Transverse colon (tissue), 4 donors: ENCODE results near the gene RGPD8. TPM values are rescaled to one million over a fixed set of nuclear protein-coding genes. Genes with fewer than 3 reads are reported as not detected.

Source experiments
- DNase-seq: peaks from one replicate; pipeline ENCODE4 v3.0.0-alpha.2; 2019
- H3K27ac ChIP-seq, 4 donors: fragments of 200-600 bp; sonication (generic); 2 replicates each; pipeline ENCODE4 v1.5.1; 2016 to 2018; ENCODE audit warnings: inconsistent platforms in 4 of 4
- H3K27me3 ChIP-seq: fragments of 200-600 bp; sonication (generic); 2 replicates; pipeline ENCODE4 v1.5.1; 2017; ENCODE audit warnings: inconsistent platforms
- H3K36me3 ChIP-seq, 4 donors: fragments of 200-600 bp; sonication (generic); 2 replicates each; pipeline ENCODE4 v1.5.1; 2017 to 2019; ENCODE audit warnings: inconsistent platforms in 4 of 4
- H3K4me1 ChIP-seq, 4 donors: fragments of 200-600 bp; sonication (generic); 2 replicates each; pipeline ENCODE4 v1.5.1; 2017 to 2020; ENCODE audit warnings: inconsistent platforms in 4 of 4
- H3K4me3 ChIP-seq, 4 donors: fragments of 200-600 bp; sonication (generic); 1 replicate in 1 of 4; 2 replicates in 3 of 4; pipeline versions ENCODE4 v1.5.1 to v1.6.1; 2017 to 2019; ENCODE audit warnings: inconsistent platforms in 4 of 4
- H3K9me3 ChIP-seq, 2 donors: fragments of 200-600 bp; sonication (generic); 2 replicates each; pipeline ENCODE4 v1.5.1; 2017 to 2019; ENCODE audit warnings: inconsistent platforms in 2 of 2
- EP300 ChIP-seq: sonication (generic); formaldehyde crosslinking; IDR thresholded peaks from one replicate; pipeline ENCODE4 v1.6.1; 2017; ENCODE audit warnings: antibody characterized with exemption, low read depth
- POLR2A ChIP-seq: fragments of 450-650 bp; IDR thresholded peaks from one replicate; pipeline ENCODE4 v1.6.1; 2016; ENCODE audit warnings: antibody characterized with exemption, mild to moderate bottlenecking, moderate library complexity
- POLR2AphosphoS5 ChIP-seq, 3 donors: sonication (generic); formaldehyde crosslinking; IDR thresholded peaks; one replicate each; pipeline ENCODE4 v1.6.1; 2016; ENCODE audit warnings: antibody characterized with exemption in 3 of 3
- WGBS, 2 donors: methylation state at CpG; one replicate each; pipeline ENCODE4 v1.1.5; 2018; ENCODE audit warnings: low coverage in 1 of 2; 5-methylcytosine and 5-hydroxymethylcytosine counted together
- in situ Hi-C, 4 donors: fragments of 200-750 bp; cut with MboI; loops; one replicate each; pipeline versions ENCODE4 v1.15.0 to v1.15.1; 2017; ENCODE audit warnings: low sequenced_read_pairs in 3 of 4, low pct_ligation_motif_present in 1 of 4, low pct_unique_long_range_greater_than_20kb in 1 of 4
- intact Hi-C: fragments of 100-400 bp; cut with DNase I; formaldehyde crosslinking; loops from one replicate; pipeline ENCODE4 v1.15.1; 2023; ENCODE audit warnings: low total_unique reads
- total RNA-seq, 4 donors: library from RNA; depleted of rRNA; stranded (reverse); fragments of >200 nt; gene quantifications; one replicate each; pipeline ENCODE4 v1.1.0, GENCODE V29; 2016
- TF ChIP-seq, protein P1 (sequence below), 5 experiments: fragments of 200-600 bp in 3 of 5; fragments of 450-650 bp in 2 of 5; sonication (generic) in 3 of 5; IDR thresholded peaks; 1 replicate in 2 of 5; 2 replicates in 3 of 5; pipeline ENCODE4 v1.5.1; 2016 to 2017; ENCODE audit warnings: antibody characterized with exemption in 5 of 5, inconsistent platforms in 3 of 5, mild to moderate bottlenecking in 2 of 5, moderate library complexity in 1 of 5

The RGPD8 gene
- total RNA-seq, 4 donors from 2014 or later = 8.0 to 32.4 (median 14.6) TPM

DNA sequence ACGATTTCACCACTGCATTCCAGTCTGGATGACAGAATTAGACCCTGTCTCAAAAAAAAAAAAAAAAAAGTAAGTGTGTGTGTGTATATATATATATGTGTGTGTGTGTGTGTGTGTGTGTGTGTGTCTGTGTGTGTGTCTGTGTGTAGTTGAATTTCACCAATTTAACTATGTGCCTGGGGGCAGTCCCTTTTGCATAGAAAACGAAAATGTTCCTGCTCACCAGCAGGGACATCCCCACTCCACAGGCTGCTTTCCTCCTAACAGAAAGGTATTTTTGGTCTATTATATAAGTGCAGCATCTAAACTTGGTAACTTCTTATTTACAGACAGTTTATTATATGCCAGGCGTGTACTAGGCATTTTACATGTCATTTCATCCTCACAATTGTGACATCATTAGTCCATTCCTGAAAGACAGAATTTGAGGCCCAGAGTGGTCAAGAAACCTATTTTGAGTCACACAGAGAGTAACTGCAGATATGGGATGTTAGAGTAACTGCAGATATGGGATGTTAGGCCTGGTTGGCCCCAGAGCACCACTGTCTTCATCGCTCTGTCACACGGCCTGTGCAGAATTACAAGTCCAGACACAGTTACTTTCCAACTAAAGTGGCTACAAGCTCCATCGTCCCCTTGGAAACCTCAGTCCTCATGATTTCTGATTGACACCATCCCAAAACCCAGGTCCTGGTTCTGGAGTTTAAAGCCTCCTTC, 39.3 kb upstream of the RGPD8 start:
- Histone ChIP-seq H3K9me3 (no peaks in the 10 kb centered on the region), H3K27me3 (peaks cover 5% of the 10 kb centered on the region), H3K27ac (no peak overlapping the region), H3K4me3 (no peak overlapping the region), H3K36me3 (no peaks in the 10 kb centered on the region), H3K4me1 (no peaks in the 10 kb centered on the region)
- TF ChIP-seq EP300 (no peak), POLR2A (no peak), POLR2AphosphoS5 (IDR thresholded peaks at IDR 0.05) (no peak)
- TF ChIP-seq, protein P1, sequence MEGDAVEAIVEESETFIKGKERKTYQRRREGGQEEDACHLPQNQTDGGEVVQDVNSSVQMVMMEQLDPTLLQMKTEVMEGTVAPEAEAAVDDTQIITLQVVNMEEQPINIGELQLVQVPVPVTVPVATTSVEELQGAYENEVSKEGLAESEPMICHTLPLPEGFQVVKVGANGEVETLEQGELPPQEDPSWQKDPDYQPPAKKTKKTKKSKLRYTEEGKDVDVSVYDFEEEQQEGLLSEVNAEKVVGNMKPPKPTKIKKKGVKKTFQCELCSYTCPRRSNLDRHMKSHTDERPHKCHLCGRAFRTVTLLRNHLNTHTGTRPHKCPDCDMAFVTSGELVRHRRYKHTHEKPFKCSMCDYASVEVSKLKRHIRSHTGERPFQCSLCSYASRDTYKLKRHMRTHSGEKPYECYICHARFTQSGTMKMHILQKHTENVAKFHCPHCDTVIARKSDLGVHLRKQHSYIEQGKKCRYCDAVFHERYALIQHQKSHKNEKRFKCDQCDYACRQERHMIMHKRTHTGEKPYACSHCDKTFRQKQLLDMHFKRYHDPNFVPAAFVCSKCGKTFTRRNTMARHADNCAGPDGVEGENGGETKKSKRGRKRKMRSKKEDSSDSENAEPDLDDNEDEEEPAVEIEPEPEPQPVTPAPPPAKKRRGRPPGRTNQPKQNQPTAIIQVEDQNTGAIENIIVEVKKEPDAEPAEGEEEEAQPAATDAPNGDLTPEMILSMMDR (IDR thresholded peaks at IDR 0.05) = no peak
- WGBS, 2 donors = 83 to 85% methylated on average over 5 to 6 of the region's 6 CpGs
- DNase-seq = no peak
- in situ Hi-C loops (no loop called here), intact Hi-C loops (no loop called here)

DNA sequence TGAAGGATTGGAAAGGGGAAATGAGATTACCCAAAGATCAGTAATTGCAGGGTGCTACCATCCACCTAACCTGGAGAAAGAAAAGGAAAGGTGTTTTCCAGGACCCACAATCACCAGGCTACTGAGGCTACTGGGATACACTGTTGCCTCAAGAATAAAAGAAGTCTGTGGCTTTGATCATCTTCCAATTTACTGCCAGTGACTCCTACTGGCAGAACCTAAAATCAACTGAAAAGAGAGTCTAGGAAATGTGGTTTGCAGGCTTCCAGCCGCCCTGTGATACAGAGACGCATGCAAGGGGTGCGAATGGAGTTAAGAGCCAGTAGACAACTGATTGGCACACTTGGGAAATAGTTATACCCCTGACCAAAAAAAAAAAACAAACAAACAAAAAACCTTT, 31.9 kb upstream of the RGPD8 start:
- H3K4me3 ChIP-seq = no peak overlapping the region

DNA sequence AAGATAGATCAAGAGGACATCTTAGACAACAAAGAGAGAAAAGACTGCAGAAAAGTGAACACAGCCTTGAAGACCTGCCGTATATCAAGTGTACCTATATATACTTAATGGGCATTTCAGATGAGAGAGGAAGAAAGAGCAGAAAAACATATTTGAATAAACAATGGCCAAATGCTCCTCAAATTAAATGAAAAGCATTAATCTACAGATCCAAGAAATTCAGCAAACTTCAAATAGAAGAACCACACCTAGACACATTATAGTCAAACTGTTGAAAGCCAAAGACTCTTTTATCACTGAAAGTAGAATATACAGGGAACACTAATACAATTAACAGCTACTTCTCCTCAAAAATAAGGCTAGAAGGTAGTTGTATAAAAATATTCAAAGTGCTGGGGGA, 29.8 kb upstream of the RGPD8 start:
- 100% methylated on average over 1 of the region's 1 CpG for WGBS, 2 donors
- no peaks in the 10 kb centered on the region for H3K36me3 ChIP-seq
- intact Hi-C loops (no loop called here), in situ Hi-C loops (no loop called here)
- TF ChIP-seq POLR2AphosphoS5 (IDR thresholded peaks at IDR 0.05) (no peak), POLR2A (no peak), EP300 (no peak)
- TF ChIP-seq, protein P1 (IDR thresholded peaks at IDR 0.05) = no peak
- peaks cover 14% of the 10 kb centered on the region for H3K27me3 ChIP-seq
- H3K9me3 ChIP-seq = no peaks in the 10 kb centered on the region
- H3K27ac ChIP-seq = no peak overlapping the region
- no peak overlapping the region for H3K4me3 ChIP-seq
- DNase-seq = no peak
- H3K4me1 ChIP-seq = no peaks in the 10 kb centered on the region

More for the DNA sequence above, 31.9 kb upstream of the RGPD8 start:
- 65 to 74% methylated on average over 3 of the region's 3 CpGs for WGBS, 2 donors
- TF ChIP-seq EP300 (no peak), POLR2A (no peak), POLR2AphosphoS5 (IDR thresholded peaks at IDR 0.05) (no peak)
- TF ChIP-seq, protein P1 (IDR thresholded peaks at IDR 0.05) = no peak
- H3K4me1 ChIP-seq = no peaks in the 10 kb centered on the region
- intact Hi-C loops = no loop called here
- no peak for DNase-seq
- peaks cover 18% of the 10 kb centered on the region for H3K27me3 ChIP-seq
- H3K9me3 ChIP-seq = no peaks in the 10 kb centered on the region
- no peaks in the 10 kb centered on the region for H3K36me3 ChIP-seq
- no peak overlapping the region for H3K27ac ChIP-seq
- in situ Hi-C loops = no loop called here

DNA sequence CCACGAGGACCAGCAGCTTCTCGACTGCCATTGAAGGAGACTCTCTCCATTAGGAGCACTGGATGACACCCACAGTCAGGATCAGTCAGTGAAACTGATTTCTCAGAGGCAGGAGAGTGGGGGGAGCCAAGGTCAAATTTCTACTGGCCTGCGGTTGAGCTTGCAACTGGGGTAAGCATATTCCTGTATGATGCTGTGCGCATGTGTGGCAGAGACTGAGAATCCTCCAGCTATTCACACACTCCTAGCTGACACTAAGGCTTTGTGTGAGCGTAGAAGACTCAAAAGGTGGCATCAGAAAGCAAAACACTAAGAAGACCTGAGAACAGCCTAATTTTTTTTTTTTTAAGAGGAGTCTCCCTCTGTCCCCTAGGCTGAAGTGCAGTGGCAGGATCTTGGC, 28.7 kb upstream of the RGPD8 start:
- TF ChIP-seq EP300 (no peak), POLR2A (no peak), POLR2AphosphoS5 (IDR thresholded peaks at IDR 0.05) (no peak)
- TF ChIP-seq, protein P1 (IDR thresholded peaks at IDR 0.05) = no peak
- Histone ChIP-seq H3K4me1 (no peaks in the 10 kb centered on the region), H3K4me3 (no peak overlapping the region), H3K9me3 (no peaks in the 10 kb centered on the region), H3K27me3 (peaks cover 14% of the 10 kb centered on the region), H3K27ac (no peak overlapping the region), H3K36me3 (no peaks in the 10 kb centered on the region)
- intact Hi-C loops (no loop called here), in situ Hi-C loops (no loop called here)
- 67 to 81% methylated on average over 3 to 5 of the region's 5 CpGs for WGBS, 2 donors
- no peak for DNase-seq
